ENCODE results near the gene SUB1. TPM values are rescaled to one million over a fixed set of nuclear protein-coding genes. Genes with fewer than 3 reads are reported as not detected.

SUB1 gene
- total RNA-seq, 2 donors from 2014 or later = 195 to 273 TPM

Other genes starting within 250 kb of the SUB1 start
- 10 to 100 TPM; 58.2 to 70.5 TPM for gene ZFR, start 140.8 kb upstream of the SUB1 start, total RNA-seq
- gene NPR3, start 125.8 kb downstream of the SUB1 start, total RNA-seq = under 1 TPM in 1 of 2 donors, not detected in 1; 0.10 TPM

All from natural killer cell treated with Interleukin-12 subunit alpha and Interleukin-12 subunit beta and Interleukin-15 and Interleukin-18, amount 100 ng/mL, for 72 hours (primary cell).